NAMALWA (cell line): ENCODE measurements around the gene TUT4.
A peak's percentile ranks its signal among the peaks of the same experiment; 100 is the strongest.

Experiments
- DNase-seq: peaks from one replicate; pipeline ENCODE4 v3.0.0-alpha.2; 2015; ENCODE audit warnings: low spot score

The TUT4 gene

GRCh38 chr1:52533713-52534112 is 19.2 kb downstream of the TUT4 start:
- DNase-seq, result no peak

- DNase-seq, result peak; percentile 24
Measured at GRCh38 chr1:52532731-52533327, 20.1 kb downstream of the TUT4 start.

GRCh38 chr1:52532247-52532646 is 20.6 kb downstream of the TUT4 start:
- DNase-seq, result no peak

- no peak for DNase-seq
Measured at GRCh38 chr1:52531249-52531872, 21.5 kb downstream of the TUT4 start.

- no peak for DNase-seq
Measured at GRCh38 chr1:52530563-52531144, 22.2 kb downstream of the TUT4 start.

- no peak for DNase-seq
Measured at GRCh38 chr1:52523376-52523775, 29.5 kb downstream of the TUT4 start.

- no peak for DNase-seq
Measured at GRCh38 chr1:52520148-52520547, 32.7 kb downstream of the TUT4 start.

- DNase-seq, result no peak
Measured at GRCh38 chr1:52518962-52519361, 33.9 kb downstream of the TUT4 start.

- no peak for DNase-seq
Measured at GRCh38 chr1:52511851-52512615, 40.9 kb downstream of the TUT4 start.

- no peak for DNase-seq
Measured at GRCh38 chr1:52511439-52511838, 41.5 kb downstream of the TUT4 start.

GRCh38 chr1:52506920-52507546 is 45.9 kb downstream of the TUT4 start:
- no peak for DNase-seq

GRCh38 chr1:52506349-52506748 is 46.5 kb downstream of the TUT4 start:
- DNase-seq, result no peak

GRCh38 chr1:52504720-52505119 is 48.2 kb downstream of the TUT4 start:
- DNase-seq, result no peak

- DNase-seq, result no peak
Measured at GRCh38 chr1:52503706-52504105, 49.2 kb downstream of the TUT4 start.

GRCh38 chr1:52502789-52503188 is 50.1 kb downstream of the TUT4 start:
- DNase-seq, result peak; percentile 13

- no peak for DNase-seq
Measured at GRCh38 chr1:52487632-52488031, 65.3 kb downstream of the TUT4 start.

- DNase-seq, result no peak
Measured at GRCh38 chr1:52482326-52483004, 70.4 kb downstream of the TUT4 start.

- no peak for DNase-seq
Measured at GRCh38 chr1:52479076-52479475, 73.8 kb downstream of the TUT4 start.

GRCh38 chr1:52477876-52478275 is 75.0 kb downstream of the TUT4 start:
- no peak for DNase-seq

- DNase-seq, result no peak
Measured at GRCh38 chr1:52476943-52477342, 75.9 kb downstream of the TUT4 start.

GRCh38 chr1:52474807-52475206 is 78.1 kb downstream of the TUT4 start:
- DNase-seq, result no peak

- DNase-seq, result no peak
Measured at GRCh38 chr1:52473039-52473438, 79.9 kb downstream of the TUT4 start.
